Measurements from ENCODE around the gene STIM2.

The STIM2 gene

DNA sequence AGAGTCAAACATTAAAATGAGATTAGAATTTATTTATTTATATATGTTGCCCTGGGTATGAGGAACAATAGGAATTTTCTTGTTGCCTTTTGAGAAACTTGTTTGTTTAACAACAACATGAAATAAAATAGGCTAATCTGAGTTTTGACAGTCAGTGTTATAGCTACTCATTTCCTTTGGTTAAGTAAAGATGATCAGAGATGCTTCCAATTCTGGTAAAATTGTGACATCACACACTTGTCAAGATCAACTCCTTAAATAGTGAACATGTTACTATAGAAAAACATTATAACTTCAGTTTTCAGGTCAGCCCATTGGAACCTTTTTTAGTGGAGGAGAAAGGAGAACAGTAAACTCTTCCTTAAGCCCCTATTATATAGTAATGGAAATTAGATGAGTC, 136.1 kb downstream of the STIM2 start:
- DNase-seq (ENCODE audit: low read depth in 2 of 3, low spot score in 1 of 3), result no peak

DNA sequence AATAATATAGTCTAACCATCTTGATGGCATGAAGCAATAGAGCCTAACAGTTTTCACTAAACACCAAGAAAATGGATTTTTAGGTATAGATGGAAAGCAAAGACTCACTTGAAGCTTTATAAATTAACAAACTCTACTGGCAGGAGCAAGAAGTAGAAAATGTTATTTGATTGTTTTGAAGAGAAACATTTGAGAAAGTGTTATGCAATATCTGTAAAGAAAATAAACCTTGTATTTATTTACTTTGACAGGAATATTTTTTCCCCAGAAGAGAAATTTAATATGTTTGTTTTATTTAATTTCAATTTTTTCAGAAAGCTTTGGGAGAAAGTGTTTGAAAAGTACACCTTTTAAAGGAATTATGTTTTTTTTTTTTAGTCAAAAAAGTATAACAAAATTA, 139.0 kb downstream of the STIM2 start:
- DNase-seq (ENCODE audit: low read depth in 2 of 3, low spot score in 1 of 3), result no peak

DNA sequence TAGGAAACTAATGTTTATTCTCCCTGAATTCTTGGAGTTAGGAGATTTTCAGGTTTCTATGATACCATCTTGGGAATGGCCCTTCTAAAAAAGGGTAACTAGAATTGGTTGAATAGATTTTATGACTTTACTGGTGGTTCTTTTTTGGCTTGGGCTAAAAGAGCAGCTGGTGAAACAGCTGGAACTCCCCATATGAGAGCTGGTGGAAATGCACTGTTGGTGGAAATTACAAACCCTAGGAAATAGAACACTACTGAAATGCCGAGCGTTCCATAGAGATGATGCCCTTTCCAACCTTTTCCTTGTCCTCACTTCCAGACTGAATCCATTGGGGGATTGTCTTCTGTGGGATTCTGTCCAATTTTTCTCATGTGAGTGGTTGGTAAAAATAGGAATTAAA, 139.5 kb downstream of the STIM2 start:
- DNase-seq (ENCODE audit: low read depth in 2 of 3, low spot score in 1 of 3), result no peak

DNA sequence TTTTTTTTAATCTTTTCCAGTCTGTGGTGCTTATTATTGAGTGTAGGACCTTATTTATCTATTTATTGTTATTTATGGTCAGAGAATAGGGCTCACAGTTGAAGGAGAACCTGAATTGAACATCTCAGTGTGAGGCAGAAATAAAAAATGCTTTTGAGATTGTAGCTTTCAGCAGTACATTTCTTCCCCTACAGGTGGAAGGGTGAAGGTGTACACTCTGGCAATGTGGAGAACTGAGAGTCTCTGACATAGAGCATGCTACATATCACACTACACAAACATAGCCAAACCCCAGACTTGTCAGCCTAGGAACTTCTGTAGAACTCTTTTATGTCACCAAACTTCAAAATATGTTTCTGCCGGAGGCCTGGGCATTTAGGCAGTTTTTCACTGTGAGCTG, 140.2 kb downstream of the STIM2 start:
- DNase-seq (ENCODE audit: low read depth in 2 of 3, low spot score in 1 of 3), result no peak

DNA sequence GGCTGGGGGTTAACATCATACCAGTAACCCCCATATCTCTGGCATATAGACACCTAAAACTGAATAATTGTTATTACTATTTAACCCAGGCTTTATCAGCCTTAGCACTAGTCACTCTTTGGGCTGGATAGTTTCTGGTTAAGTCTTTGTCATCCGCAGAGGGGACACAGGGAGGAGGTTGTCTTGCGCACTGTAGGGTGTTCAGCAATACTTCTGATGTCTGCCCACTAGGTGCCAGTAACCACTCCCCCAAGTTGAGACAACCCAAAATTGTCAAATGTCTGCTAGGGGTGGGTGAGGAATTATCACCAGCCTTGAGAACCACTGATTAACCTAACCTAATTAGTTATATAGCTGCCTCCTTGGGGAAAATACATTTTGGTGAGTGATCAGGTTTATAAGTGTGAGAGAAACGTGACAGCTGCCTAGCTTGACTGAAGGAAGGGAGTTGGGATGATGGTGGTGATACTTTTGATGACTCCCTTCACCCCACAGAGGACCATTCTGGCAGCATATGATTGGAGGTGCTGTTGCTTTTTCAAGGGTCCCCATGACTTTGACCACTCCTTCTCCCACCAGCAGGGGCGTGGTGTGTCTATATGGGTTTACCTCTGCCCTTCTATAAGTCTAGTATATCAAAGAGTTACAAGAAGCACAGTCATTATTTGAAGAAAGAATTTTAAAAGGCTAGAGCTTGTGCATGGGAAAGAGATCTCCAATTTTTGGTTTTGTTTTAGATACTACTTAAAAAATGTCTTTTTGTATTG, 140.9 kb downstream of the STIM2 start:
- DNase-seq (ENCODE audit: low read depth in 2 of 3, low spot score in 1 of 3), result no peak

DNA sequence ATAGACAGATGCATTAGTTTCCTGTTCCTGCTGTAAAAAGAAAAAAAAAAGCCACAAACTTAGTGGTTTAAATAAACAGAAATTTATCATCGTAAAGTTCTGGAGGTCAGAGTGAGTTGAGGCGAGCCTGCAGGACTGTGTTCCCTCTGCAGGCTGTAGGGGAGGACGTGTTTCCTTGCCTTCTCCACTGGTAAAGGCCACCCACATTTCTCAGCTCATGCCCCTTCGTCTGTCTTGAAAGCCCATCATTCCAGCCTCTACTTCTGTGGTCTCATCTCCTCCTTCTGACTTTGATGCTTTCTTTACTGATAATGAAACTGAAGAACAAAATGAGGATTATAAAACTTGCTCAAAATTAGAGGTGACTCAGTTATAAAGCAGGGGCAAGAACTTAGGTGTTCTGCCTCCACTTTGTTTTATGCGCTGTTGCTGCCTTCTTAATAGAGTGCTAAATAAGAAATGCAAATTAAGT, 143.0 kb downstream of the STIM2 start:
- peak in 2 of 3 donors; percentile 7 to 39 for DNase-seq (ENCODE audit: low read depth in 2 of 3, low spot score in 1 of 3)

DNA sequence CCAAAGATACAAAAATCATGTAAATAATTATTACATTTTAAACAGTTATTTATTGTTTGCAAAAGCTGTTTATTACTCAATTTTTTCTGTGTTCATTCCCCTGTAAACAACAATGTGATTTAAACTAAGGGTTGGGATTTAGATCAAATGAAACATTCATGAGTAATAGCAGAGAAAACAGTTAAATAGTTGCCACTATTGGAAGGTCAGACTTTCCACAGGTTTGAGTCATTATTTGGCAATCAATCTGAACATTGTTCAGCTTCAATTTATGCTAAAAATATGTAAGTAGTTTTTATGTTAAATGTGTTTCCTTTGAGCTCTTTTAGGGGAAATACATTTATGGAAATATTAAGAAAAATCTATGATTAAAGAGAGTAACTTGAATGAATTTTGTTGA, 144.9 kb downstream of the STIM2 start:
- no peak for DNase-seq (ENCODE audit: low read depth in 2 of 3, low spot score in 1 of 3)

DNA sequence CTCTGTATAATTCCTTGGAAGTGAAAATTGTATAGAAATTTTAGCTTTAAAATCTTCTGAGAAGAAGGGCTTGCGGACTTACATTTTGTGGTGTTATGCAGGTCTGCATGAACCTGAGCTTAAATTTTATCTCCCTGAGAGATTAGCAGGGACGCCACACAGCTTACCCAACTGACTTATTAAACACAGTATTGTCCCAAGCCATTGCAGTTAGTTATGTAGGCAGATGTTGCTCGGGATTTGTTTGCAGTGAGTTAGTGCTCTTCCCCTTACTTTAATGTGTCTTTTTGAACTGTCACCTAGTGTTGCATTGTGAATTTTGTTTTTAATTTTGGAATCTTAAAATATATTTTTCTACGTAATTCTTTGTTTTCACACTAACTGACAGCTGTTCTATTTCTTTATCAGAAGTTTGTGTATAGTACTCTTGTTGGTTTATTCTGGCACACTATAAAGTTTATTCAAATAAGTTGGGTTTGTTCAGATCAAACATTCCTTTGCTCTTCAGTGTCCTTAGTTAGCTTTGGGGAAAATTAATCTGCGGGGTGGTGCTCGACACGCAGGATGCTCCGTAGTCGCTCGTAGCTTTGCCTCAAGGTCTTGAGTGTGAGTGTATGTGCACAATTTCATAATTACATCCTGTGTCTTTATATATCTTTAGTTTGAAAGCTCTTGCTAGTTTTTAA, 145.4 kb downstream of the STIM2 start:
- DNase-seq (ENCODE audit: low read depth in 2 of 3, low spot score in 1 of 3), result no peak

DNA sequence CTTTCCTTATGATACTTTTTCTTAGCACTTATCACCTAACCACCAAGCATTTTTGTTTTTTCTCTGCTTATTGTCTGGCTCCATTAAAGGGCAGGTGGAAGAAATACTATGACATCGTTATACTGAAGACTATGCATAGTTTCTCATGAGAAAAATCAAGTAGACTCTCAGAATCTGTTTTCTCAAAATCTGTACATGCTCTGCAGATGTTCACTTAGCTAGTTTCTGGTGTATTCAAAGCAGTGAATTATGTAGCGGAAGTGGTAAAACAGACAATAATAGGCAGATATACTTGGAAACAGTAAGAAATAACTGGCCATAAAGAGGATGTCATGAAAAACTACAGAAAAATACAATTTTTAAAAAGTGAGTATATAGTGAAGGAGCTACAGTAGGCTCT, 146.0 kb downstream of the STIM2 start:
- DNase-seq (ENCODE audit: low read depth in 2 of 3, low spot score in 1 of 3), result no peak

DNA sequence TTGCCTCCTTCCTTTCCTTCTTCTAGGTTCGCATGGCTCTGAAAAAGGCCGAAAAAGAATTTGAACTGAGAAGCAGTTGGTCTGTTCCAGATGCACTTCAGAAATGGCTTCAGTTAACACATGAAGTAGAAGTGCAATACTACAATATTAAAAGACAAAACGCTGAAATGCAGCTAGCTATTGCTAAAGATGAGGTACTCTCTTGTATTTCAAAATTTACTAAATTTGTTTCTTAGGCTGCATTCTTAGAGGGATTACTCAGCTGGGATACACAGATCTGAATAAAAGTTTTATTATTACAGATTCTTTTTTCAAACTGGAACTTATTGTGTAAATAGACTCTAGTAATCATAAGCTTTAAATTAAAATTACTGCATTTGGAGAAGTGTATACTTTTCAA, 146.9 kb downstream of the STIM2 start:
- DNase-seq (ENCODE audit: low read depth in 2 of 3, low spot score in 1 of 3), result no peak

DNA sequence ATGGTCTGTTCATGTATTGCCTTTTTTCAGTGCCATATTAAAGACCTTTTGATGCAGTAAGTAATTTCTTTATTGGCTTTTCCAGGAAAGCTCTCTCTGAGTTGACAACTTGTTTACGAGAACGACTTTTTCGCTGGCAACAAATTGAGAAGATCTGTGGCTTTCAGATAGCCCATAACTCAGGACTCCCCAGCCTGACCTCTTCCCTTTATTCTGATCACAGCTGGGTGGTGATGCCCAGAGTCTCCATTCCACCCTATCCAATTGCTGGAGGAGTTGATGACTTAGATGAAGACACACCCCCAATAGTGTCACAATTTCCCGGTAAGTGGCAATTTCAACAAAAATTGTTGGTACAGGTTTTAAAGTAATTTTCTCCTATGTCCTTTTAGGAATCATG, 148.0 kb downstream of the STIM2 start:
- DNase-seq (ENCODE audit: low read depth in 2 of 3, low spot score in 1 of 3), result no peak

DNA sequence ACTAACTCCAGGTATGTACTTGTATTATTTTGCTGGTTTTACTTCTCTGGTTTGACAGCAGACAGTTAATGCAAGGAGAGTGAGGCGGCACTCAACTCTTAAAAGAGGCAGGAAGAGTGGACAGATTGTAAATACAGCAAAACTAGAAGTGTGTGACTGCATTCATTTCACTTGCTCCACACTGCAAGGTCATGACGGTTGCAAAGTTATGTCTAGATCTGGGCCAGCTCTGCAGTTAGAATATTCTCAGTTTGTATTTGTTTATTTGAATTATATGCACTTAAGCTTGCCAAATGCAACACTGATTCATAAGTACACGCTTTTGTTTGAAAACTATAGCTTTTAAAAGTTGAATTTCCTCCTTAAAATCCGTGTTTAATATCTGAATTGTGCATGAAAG, 148.9 kb downstream of the STIM2 start:
- no peak for DNase-seq (ENCODE audit: low read depth in 2 of 3, low spot score in 1 of 3)

DNA sequence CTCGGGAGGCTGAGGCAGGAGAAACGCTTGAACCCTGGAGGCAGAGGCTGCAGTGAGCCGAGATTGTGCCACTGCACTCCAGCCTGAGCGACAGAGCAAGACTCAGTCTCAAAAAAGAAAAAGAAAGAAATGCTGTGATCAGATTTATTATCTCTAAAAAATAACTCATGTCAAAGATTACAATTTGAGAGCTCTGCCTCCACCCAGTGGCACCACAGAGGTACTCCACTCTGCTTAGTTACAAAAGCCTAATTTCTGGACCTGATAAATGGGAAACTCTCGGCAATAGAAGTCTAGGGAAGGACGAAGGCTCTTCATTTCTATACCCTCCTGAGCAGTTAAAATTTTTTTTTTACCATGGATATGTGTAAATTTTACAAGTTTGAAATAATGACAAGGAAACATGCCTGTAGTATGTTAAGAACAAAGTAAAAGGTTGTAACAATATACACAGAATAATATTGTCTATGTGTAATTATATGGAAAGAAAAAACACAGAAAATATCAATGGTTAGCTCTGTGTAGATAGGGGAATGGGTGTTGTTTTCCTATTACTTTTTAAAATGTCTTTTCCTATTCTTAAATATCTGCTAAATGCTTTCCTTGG, 149.8 kb downstream of the STIM2 start:
- DNase-seq (ENCODE audit: low read depth in 2 of 3, low spot score in 1 of 3), result peak; percentile 18 to 43 (median 40)

DNA sequence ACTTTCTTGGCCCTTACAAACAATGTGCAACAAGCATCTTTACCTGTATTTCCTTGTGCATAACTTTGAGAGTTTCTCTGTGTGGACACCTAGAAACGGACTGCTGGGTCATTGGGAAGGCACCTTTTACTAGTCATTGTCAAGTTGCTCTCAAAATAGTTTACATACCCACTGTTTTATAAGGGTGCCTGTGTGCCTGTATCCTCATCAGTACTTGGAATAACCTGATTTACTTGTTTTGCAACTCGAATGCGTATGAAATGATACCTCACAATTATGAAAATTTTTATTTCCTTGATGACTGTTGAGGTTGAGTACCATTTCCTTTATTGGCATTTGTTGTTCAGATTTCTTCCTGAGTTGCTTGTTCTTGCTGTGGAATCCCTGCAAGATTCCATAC, 150.8 kb downstream of the STIM2 start:
- no peak for DNase-seq (ENCODE audit: low read depth in 2 of 3, low spot score in 1 of 3)

DNA sequence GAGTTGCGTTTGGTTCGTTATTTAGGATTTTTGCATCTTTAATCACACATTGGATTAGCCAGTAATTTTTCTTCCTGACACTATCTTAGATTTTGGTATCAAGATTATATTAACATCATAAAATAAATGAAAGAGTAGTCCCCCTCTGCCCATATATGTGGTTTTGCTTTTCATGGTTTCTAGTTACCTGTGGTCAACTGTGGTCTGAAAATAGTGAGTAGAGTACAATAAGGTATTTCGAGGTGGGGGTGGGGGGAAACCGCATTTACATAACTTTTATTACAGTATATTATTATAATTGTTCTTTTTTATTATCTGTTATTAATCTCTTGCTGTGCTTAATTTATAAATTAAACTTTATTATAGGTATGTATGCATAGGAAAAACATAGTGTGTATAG, 152.4 kb downstream of the STIM2 start:
- no peak for DNase-seq (ENCODE audit: low read depth in 2 of 3, low spot score in 1 of 3)

DNA sequence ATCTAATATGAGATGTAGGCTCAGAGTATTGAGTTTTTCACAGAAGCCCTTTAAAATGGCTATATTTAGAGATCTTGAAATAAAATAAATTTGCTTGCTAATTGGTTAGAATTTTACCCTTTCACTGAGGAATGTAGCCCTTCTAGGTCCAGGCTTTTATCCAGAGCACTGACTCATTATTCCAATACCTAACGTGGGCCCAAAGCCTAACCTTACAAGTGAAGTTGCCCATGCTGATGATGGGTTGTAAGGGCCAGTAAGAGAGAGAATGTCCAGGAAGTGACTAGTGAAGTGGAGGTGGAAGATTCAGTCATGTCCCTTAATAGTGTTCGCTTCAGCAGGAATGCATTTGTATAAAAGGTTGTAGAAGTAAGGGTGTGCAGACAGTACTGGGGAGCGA, 155.9 kb downstream of the STIM2 start:
- no peak for DNase-seq (ENCODE audit: low read depth in 2 of 3, low spot score in 1 of 3)

DNA sequence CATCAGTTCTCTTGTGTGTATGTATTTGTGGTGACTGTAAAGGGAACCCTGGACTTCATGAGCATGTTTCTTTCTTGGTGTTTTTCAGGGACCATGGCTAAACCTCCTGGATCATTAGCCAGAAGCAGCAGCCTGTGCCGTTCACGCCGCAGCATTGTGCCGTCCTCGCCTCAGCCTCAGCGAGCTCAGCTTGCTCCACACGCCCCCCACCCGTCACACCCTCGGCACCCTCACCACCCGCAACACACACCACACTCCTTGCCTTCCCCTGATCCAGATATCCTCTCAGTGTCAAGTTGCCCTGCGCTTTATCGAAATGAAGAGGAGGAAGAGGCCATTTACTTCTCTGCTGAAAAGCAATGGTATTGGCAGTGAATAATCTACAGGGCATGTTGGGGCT, 157.0 kb downstream of the STIM2 start:
- DNase-seq (ENCODE audit: low read depth in 2 of 3, low spot score in 1 of 3), result no peak

DNA sequence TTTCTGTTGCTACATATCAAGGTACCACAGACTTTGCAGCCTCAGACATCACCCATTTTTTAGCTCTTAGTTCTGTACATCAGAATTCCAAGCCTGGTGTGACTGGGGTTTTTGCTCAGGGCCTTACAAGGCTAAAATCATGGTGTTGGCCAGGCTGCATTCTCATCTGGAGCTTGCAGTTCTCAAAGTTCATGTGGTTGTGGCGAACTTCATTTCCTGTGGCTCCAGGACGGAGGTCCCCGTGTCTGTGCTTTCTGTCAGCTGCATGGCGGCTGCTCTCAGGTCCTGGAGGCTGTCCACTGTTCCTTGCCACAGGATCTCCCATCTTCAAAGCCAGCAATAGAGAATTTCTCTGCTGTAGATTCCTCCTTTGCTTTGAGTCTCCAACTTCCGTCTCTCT, 157.4 kb downstream of the STIM2 start:
- no peak for DNase-seq (ENCODE audit: low read depth in 2 of 3, low spot score in 1 of 3)

DNA sequence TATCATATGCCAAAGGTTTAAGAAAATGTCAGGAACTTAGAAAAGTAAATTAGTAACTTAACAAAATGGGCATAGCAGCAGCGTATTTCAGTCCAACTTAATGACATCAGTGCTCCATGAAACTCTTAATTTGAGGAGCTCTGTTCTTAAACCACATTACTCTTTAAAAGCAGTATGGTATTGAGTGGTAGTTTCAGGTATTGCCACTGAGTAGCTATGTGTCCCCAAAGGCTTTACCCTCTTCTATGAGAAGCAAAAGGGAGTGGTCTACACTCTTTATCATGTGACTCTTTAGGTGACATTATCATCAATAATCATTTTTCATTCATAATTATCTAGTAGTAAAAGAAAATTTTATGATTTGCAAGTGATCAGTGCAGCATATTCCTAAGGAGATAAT, 158.3 kb downstream of the STIM2 start:
- no peak for DNase-seq (ENCODE audit: low read depth in 2 of 3, low spot score in 1 of 3)

DNA sequence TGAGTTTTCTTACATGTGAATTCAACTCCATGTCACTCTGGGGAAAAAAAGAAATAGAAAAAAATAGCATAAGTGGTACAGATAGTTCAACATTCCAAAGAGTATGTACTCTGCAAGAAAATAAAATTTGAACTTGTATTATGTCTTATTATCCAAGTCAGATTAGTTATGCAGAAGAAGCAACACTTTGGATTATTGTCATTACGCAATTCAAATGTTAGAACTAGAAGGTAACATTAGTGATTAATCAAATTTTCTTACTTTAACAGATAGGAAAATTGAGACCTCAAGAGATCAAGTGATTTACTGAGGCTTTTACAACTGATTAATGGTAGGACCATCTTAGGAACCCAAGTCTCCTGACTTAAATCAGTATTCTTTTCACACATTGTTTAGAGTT, 159.1 kb downstream of the STIM2 start:
- no peak for DNase-seq (ENCODE audit: low read depth in 2 of 3, low spot score in 1 of 3)

DNA sequence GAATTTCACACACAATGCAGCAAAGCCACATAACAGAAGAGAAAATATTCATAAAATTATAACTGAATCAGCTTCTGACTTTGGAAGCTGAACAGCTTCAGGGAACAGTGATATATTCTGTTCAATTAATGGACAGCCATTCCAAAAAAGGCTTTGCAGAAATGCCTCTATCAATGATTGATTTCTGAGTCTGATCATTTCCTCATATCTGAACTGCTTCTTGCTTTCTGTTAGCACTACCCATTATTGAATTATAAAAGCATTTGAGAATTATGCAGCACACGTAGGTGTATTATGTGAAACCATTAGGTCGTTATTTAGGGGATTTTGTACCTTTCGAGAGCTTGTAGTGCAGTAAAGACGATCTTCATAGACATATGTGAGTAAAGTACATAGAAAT, 159.6 kb downstream of the STIM2 start:
- no peak for DNase-seq (ENCODE audit: low read depth in 2 of 3, low spot score in 1 of 3)

DNA sequence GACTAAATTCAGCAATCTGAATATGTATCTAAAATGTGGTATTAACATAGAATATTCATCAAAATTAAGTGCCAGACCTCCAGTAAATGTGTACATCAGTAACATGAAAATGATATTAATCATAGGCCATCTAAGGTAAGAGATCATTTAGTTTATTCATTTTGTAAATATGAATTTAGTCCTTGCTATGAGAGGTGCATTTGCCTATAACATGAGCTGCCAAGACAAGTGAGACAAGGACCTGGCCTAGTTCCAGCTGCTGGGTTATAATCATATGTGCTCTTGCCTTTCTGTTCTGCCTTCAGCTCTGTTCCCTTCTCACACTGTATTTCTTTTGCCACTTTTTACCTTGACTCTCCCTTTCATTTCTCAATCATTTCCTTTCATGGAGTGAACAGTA, 160.0 kb downstream of the STIM2 start:
- no peak for DNase-seq (ENCODE audit: low read depth in 2 of 3, low spot score in 1 of 3)

Data from stimulated activated CD4-positive, alpha-beta T cell treated with anti-CD3 and anti-CD28 coated beads, Interleukin-12 subunit alpha, Interleukin-12 subunit beta, amount 100 ng/mL, for 48 hours (primary cell).